ENCODE data around the gene SLC29A1. TPM values are rescaled to one million over a fixed set of nuclear protein-coding genes. Genes with fewer than 3 reads are reported as not detected.

Gene SLC29A1
- total and polyA plus RNA-seq, 2 donors (not counting 3 experiments of a cell fraction or from before 2014, with no cell fraction given): 202 to 539 TPM

DNA sequence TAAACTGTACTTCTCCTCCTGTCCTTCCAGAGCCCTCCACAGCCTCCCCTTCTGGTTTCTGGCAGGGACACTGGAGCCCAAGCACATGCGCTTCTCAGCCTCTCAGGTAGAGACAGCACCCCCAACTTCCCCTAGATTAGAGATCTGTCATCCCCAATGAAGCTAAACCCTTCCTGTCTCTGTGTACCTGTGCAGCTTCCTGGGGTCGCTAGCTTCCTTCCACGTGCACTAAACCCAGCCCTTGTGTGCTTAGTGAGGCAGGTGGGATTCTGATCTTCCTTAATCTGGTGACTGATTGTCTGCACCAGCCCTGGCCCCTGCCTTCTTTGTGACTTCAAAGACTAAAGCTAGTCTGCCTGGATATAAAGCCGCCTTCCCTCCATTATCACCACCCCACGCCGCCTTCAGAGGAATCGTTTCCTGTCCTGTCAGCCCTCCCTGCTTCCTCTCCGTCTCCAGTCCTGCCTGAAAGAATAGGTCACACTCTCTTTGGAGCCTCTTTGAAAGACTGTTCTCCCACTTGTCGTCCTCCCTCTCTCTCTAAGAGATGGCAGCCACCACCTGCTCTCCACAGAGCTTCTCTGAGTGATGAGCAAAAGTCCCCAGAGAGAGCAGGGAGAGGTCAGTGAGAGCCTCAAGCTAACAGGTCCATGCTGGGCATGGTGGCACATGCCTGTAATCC lies 37.3 kb upstream of the SLC29A1 start:
- no TSS peak for BruUV-seq (replicated peaks)
- H2AFZ ChIP-seq (ENCODE audit: low read depth, low read length): peak overlapping the region; percentile 76
- H3K4me3 ChIP-seq (replicated peaks in 1 of 3; ENCODE audit: insufficient read depth in 1 of 3, low read depth in 1 of 3, low read length in 3 of 3): no peak overlapping the region
- peak; percentile 62 for FAIRE-seq
- H3K27ac ChIP-seq (ENCODE audit: insufficient read depth, low read depth, low read length): peak overlapping the region; percentile 76
- H3K9me3 ChIP-seq (replicated peaks; ENCODE audit: control insufficient read depth, insufficient read depth, low read length): no peaks in the 10 kb centered on the region
- H4K20me1 ChIP-seq (replicated peaks; ENCODE audit: control insufficient read depth, extremely low read depth, insufficient read depth, low read length): no peaks in the 10 kb centered on the region
- H3K9ac ChIP-seq (replicated peaks; ENCODE audit: extremely low read depth, insufficient read depth, low read length): peak overlapping the region; percentile 32
- dilution Hi-C loops (cut with MboI; ENCODE audit: extremely low pct_ligation_motif_present, low sequenced_read_pairs) (no loop called here), intact Hi-C loops (cut with micrococcal nuclease) (loop anchor here (2.0 kb wide), 1 partner anchor 35 kb away; no protein-coding TSS in a partner anchor)
- no peaks in the 10 kb centered on the region for H3K27me3 ChIP-seq (ENCODE audit: control insufficient read depth in 2 of 2, insufficient read depth in 2 of 2, low read length in 2 of 2)
- H3K36me3 ChIP-seq (ENCODE audit: control insufficient read depth in 2 of 2, extremely low read depth in 1 of 2, insufficient read depth in 2 of 2, low read length in 2 of 2): no peaks in the 10 kb centered on the region
- peaks cover 17% of the 10 kb centered on the region for H3K4me1 ChIP-seq (ENCODE audit: control insufficient read depth, extremely low read depth, insufficient read depth, low read length)
- peak overlapping the region; percentile 33 for H3K4me2 ChIP-seq (ENCODE audit: insufficient read depth, low read length)
- DNase-seq (ENCODE audit: low read depth, low spot score): peak; percentile 32
- no peaks in the 10 kb centered on the region for H3K79me2 ChIP-seq (ENCODE audit: control insufficient read depth, insufficient read depth, low read length)
- TF ChIP-seq EZH2 (IDR thresholded peaks at IDR 0.05; ENCODE audit: borderline replicate concordance, low read depth, low read length, severe bottlenecking) (no peak), FOS (IDR thresholded peaks at IDR 0.05; ENCODE audit: borderline replicate concordance, insufficient read depth, low read length) (no peak), POLR2AphosphoS5 (IDR thresholded peaks at IDR 0.05; ENCODE audit: insufficient read depth, low read depth, low read length) (no peak)
- TF ChIP-seq, protein P1, sequence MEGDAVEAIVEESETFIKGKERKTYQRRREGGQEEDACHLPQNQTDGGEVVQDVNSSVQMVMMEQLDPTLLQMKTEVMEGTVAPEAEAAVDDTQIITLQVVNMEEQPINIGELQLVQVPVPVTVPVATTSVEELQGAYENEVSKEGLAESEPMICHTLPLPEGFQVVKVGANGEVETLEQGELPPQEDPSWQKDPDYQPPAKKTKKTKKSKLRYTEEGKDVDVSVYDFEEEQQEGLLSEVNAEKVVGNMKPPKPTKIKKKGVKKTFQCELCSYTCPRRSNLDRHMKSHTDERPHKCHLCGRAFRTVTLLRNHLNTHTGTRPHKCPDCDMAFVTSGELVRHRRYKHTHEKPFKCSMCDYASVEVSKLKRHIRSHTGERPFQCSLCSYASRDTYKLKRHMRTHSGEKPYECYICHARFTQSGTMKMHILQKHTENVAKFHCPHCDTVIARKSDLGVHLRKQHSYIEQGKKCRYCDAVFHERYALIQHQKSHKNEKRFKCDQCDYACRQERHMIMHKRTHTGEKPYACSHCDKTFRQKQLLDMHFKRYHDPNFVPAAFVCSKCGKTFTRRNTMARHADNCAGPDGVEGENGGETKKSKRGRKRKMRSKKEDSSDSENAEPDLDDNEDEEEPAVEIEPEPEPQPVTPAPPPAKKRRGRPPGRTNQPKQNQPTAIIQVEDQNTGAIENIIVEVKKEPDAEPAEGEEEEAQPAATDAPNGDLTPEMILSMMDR (IDR thresholded peaks at IDR 0.05; ENCODE audit: extremely low read depth in 1 of 2, insufficient read depth in 1 of 2, low read depth in 1 of 2, low read length in 2 of 2): no peak
- H3K9me1 ChIP-seq (replicated peaks; ENCODE audit: control insufficient read depth, extremely low read depth, insufficient read depth, low read length): no peaks in the 10 kb centered on the region
- ChIA-PET CTCF (interaction anchor here (1.1 to 3.9 kb wide), 6 partner anchors 9 to 49 kb away, joined by 3 to 28 read pairs (median 4); partner anchors contain the start of gene SLC29A1), POLR2A (no interaction called here)
